K562 (cell line): ENCODE results near the gene TREH. TPM values are rescaled to one million over a fixed set of nuclear protein-coding genes. Genes with fewer than 3 reads are reported as not detected.
A peak's percentile ranks its signal among the peaks of the same experiment; 100 is the strongest.

Experiments used
- AFF4 ChIP-seq: sonication (generic); formaldehyde crosslinking; IDR thresholded peaks from 2 replicates; pipeline ENCODE4 v1.8.0; 2023; ENCODE audit warnings: mild to moderate bottlenecking, missing genetic modification reagents
- CTCF ChIP-seq, 3 experiments: IDR thresholded peaks in 2 of 3; conservative IDR thresholded peaks in 1 of 3; 2 replicates each; pipeline ENCODE4 v1.5.1; 2011 to 2012; ENCODE audit warnings: low read length in 3 of 3, mild to moderate bottlenecking in 3 of 3, control low read depth in 2 of 3, improper control_type of control experiment in 1 of 3, inconsistent platforms in 1 of 3, low read depth in 1 of 3, mixed read lengths in 1 of 3, moderate library complexity in 1 of 3; ENCODE audit not compliant: insufficient read depth in 2 of 3
- MCM7 ChIP-seq, 2 experiments: fragments of 450-650 bp; IDR thresholded peaks; 2 replicates each; pipeline ENCODE4 v1.6.1; 2016 to 2018
- MIER1 ChIP-seq: fragments of 450-650 bp; IDR thresholded peaks from 2 replicates; pipeline ENCODE4 v1.6.1; 2016; ENCODE audit warnings: antibody characterized with exemption, mild to moderate bottlenecking, low read depth
- MTA1 ChIP-seq: fragments of 450-650 bp; IDR thresholded peaks from 2 replicates; pipeline ENCODE4 v1.6.1; 2017; ENCODE audit warnings: borderline replicate concordance
- NR3C1 ChIP-seq: sonication (generic); formaldehyde crosslinking; IDR thresholded peaks from 2 replicates; pipeline ENCODE4 v1.8.1; 2022; ENCODE audit warnings: missing genetic modification reagents
- PHB2 ChIP-seq: fragments of 450-650 bp; IDR thresholded peaks from 2 replicates; pipeline ENCODE4 v1.6.1; 2017; ENCODE audit warnings: low read depth
- RBFOX2 ChIP-seq: fragments of 200-400 bp; formaldehyde crosslinking; IDR thresholded peaks from 2 replicates; pipeline ENCODE4 v1.6.1; 2017; ENCODE audit warnings: low read depth, mild to moderate bottlenecking, low read length, moderate library complexity
- RBM22 ChIP-seq: fragments of 200-400 bp; formaldehyde crosslinking; IDR thresholded peaks from 2 replicates; pipeline ENCODE4 v1.6.1; 2018; ENCODE audit warnings: low read length, low read depth; ENCODE audit not compliant: poor library complexity, severe bottlenecking
- RFX1 ChIP-seq: fragments of 450-650 bp; IDR thresholded peaks from 2 replicates; pipeline ENCODE4 v1.6.1; 2016; ENCODE audit warnings: mild to moderate bottlenecking, moderate library complexity
- TFAP4 ChIP-seq: sonication (generic); formaldehyde crosslinking; IDR thresholded peaks from 2 replicates; pipeline ENCODE4 v1.8.0; 2022; ENCODE audit warnings: missing genetic modification reagents, mild to moderate bottlenecking, moderate library complexity, borderline replicate concordance
- ZBTB7A ChIP-seq: IDR thresholded peaks from 2 replicates; pipeline ENCODE4 v1.6.1; 2011; ENCODE audit warnings: low read depth, mild to moderate bottlenecking, low read length, moderate library complexity, borderline replicate concordance; ENCODE audit not compliant: control insufficient read depth
- ZFX ChIP-seq: sonication (generic); formaldehyde crosslinking; IDR thresholded peaks from 2 replicates; pipeline ENCODE4 v1.8.0; 2022; ENCODE audit warnings: mild to moderate bottlenecking, missing genetic modification reagents, moderate library complexity
- ZNF184 ChIP-seq: sonication (generic); formaldehyde crosslinking; IDR thresholded peaks from 2 replicates; pipeline ENCODE4 v1.5.0; 2020; ENCODE audit warnings: missing genetic modification reagents
- polyA plus RNA-seq, 8 experiments: library from polyadenylated mRNA; depleted of rRNA in 4 of 8; stranded (reverse) in 5 of 8; unstranded in 3 of 8; fragments of >200 nt; fragmentation: Nextera tagmentation in 2 of 8; fragmentation: Illumina TruSeq in 1 of 8; extraction: Ambion mirVana in 2 of 8; extraction: Trizol in 1 of 8; gene quantifications; 2 replicates each; pipeline versions ENCODE4 v1.2.1 to v1.2.3, GENCODE V29; 2011 to 2014; ENCODE audit warnings: inconsistent platforms in 1 of 8, missing spikeins in 1 of 8
- total RNA-seq, 7 experiments: library from RNA; depleted of rRNA in 6 of 7; stranded (reverse); fragments of >200 nt in 6 of 7; fragmentation: Illumina TruSeq in 2 of 7; extraction: Trizol in 2 of 7; gene quantifications; 2 replicates each; pipeline versions ENCODE4 v1.2.1 to v1.2.3, GENCODE V29; 2011 to 2021; ENCODE audit warnings: low replicate concordance in 1 of 7
- TF ChIP-seq, protein P1 (sequence below), 2 experiments: IDR thresholded peaks in 1 of 2; conservative IDR thresholded peaks in 1 of 2; 2 replicates each; pipeline ENCODE4 v1.6.1; 2016; ENCODE audit warnings: low read depth in 2 of 2, mild to moderate bottlenecking in 1 of 2, missing compliant biosample characterization in 1 of 2, missing genetic modification characterization in 1 of 2, moderate library complexity in 1 of 2
- TF ChIP-seq, protein P2 (sequence below): sonication (generic); formaldehyde crosslinking; IDR thresholded peaks from 2 replicates; pipeline ENCODE4 v1.8.0; 2022; ENCODE audit warnings: mild to moderate bottlenecking, low read depth, missing genetic modification reagents

The TREH gene
- total and polyA plus RNA-seq, 9 of the 15 experiments (the other 6 are each of a cell fraction or from before 2014, with no cell fraction given), result 0.09 to 0.20 (median 0.11) TPM; not detected in 6

GRCh38 chr11:118634431-118635236, 44.8 kb downstream of the TREH start (continued):
- no peak for TF ChIP-seq RBM22
- TF ChIP-seq MTA1, result peak; percentile 56
- no peak for TF ChIP-seq PHB2
- TF ChIP-seq TFAP4 (CRISPR knock-in tag), result peak; percentile 84
- TF ChIP-seq ZNF184 (CRISPR knock-in tag), result no peak
- no peak for TF ChIP-seq MCM7 (IDR thresholded peaks at IDR 0.05)
- TF ChIP-seq, protein P1, sequence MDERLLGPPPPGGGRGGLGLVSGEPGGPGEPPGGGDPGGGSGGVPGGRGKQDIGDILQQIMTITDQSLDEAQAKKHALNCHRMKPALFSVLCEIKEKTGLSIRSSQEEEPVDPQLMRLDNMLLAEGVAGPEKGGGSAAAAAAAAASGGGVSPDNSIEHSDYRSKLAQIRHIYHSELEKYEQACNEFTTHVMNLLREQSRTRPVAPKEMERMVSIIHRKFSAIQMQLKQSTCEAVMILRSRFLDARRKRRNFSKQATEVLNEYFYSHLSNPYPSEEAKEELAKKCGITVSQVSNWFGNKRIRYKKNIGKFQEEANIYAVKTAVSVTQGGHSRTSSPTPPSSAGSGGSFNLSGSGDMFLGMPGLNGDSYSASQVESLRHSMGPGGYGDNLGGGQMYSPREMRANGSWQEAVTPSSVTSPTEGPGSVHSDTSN (CRISPR knock-in tag; IDR thresholded peaks at IDR 0.05; ENCODE audit: low read depth), result no peak
- TF ChIP-seq, protein P1 (tag; conservative IDR thresholded peaks at IDR 0.05; ENCODE audit: low read depth), result no peak
- peak; percentile 72; the same call in 1 of the 2 replicates for TF ChIP-seq ZBTB7A
- peak; percentile 70 for TF ChIP-seq RBFOX2
- peak in 2 of 3 experiments; percentile 41 to 70; a peak in 4 of 6 replicates for TF ChIP-seq CTCF (IDR thresholded peaks at IDR 0.05 in 2 of 3, conservative IDR thresholded peaks at IDR 0.05 in 1 of 3; ENCODE audit: insufficient read depth in 2 of 3, low read depth in 1 of 3, low read length in 3 of 3)
- peak; percentile 54; the same call in 1 of the 2 replicates for TF ChIP-seq ZFX (CRISPR knock-in tag)
- TF ChIP-seq MIER1, result no peak
- TF ChIP-seq RFX1, result no peak
- TF ChIP-seq NR3C1 (CRISPR knock-in tag), result no peak
- TF ChIP-seq, protein P2, sequence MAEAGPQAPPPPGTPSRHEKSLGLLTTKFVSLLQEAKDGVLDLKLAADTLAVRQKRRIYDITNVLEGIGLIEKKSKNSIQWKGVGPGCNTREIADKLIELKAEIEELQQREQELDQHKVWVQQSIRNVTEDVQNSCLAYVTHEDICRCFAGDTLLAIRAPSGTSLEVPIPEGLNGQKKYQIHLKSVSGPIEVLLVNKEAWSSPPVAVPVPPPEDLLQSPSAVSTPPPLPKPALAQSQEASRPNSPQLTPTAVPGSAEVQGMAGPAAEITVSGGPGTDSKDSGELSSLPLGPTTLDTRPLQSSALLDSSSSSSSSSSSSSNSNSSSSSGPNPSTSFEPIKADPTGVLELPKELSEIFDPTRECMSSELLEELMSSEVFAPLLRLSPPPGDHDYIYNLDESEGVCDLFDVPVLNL (CRISPR knock-in tag), result no peak
- no peak; the same call in 1 of the 2 replicates for TF ChIP-seq AFF4 (CRISPR knock-in tag)
